Measurements from ENCODE around the gene SPRED2. TPM values are rescaled to one million over a fixed set of nuclear protein-coding genes. Genes with fewer than 3 reads are reported as not detected.

Gene SPRED2
- total and polyA plus RNA-seq, 2 of the 8 experiments (the other 6 are each of a cell fraction or from before 2014, with no cell fraction given) = 15.3 to 22.5 TPM

- TF ChIP-seq CHD7 (IDR thresholded peaks at IDR 0.05; ENCODE audit: insufficient replicate concordance, low read length) = peak; percentile 59
These were observed 5.9 kb upstream of the SPRED2 start (continued) for GRCh38 chr2:65438137-65438899.

All from H1 (cell line).